ENCODE results near the gene NNAT. TPM values are rescaled to one million over a fixed set of nuclear protein-coding genes. Genes with fewer than 3 reads are reported as not detected.

The NNAT gene
- total RNA-seq, 1 donor from 2014 or later, result 0.40 TPM

DNA sequence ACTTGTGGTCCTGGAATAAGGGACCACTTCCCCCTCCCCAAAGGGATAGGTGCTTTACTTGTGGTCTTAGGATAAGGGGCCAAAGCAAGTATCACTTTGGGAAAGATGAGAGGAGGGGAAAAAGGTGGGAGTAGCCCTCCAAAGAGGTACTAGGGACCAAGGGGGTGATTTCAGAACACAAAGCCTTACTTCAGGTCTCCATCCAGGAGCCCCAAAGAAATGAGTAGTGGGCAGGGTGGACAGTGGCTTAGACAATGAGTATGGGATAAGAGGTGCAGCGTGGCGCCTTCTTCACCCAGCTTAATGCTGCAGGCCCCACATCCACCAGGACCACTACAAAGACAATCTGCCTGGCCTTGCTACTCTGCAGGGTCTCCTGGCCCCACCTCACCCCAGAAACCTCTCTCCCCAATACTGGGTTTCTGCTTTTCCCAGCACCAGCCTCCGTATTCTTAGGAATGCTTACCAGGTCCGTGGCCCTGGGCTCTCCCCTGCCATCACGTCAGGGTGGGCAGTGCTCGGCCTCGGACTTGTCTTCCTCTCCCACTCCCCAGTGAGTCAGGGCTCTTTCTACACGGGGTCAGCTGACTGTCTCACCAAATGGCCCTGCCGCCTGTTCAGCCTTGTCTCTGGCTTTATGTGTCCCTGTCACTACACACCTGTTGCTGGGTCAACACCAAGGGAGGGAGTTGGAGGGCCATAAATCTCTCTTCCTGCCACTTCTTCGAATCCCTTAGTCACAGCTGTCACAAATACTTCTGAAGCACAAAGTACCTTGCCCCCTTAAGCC lies 3.1 kb downstream of the NNAT start:
- intact Hi-C loops (cut with micrococcal nuclease), result no loop called here
- Mint-ChIP-seq H3K9me3 (no peaks in the 10 kb centered on the region), H3K36me3 (ENCODE audit: low read depth) (peaks cover 31% of the 10 kb centered on the region), H3K27me3 (no peaks in the 10 kb centered on the region), H3K27ac (peak overlapping the region; percentile 14), H3K4me1 (peaks cover 73% of the 10 kb centered on the region), H3K4me3 (peak overlapping the region; percentile 7)
- DNase-seq, result peak; percentile 10
- ATAC-seq (ENCODE audit: low read depth), result no peak
- POLR2A ChIA-PET, result no interaction called here
- CTCF ChIA-PET, result no interaction called here
- TF ChIP-seq, protein P1, sequence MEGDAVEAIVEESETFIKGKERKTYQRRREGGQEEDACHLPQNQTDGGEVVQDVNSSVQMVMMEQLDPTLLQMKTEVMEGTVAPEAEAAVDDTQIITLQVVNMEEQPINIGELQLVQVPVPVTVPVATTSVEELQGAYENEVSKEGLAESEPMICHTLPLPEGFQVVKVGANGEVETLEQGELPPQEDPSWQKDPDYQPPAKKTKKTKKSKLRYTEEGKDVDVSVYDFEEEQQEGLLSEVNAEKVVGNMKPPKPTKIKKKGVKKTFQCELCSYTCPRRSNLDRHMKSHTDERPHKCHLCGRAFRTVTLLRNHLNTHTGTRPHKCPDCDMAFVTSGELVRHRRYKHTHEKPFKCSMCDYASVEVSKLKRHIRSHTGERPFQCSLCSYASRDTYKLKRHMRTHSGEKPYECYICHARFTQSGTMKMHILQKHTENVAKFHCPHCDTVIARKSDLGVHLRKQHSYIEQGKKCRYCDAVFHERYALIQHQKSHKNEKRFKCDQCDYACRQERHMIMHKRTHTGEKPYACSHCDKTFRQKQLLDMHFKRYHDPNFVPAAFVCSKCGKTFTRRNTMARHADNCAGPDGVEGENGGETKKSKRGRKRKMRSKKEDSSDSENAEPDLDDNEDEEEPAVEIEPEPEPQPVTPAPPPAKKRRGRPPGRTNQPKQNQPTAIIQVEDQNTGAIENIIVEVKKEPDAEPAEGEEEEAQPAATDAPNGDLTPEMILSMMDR (IDR thresholded peaks at IDR 0.05), result no peak

GRCh38 chr20:37524859-37525708 lies 4.0 kb downstream of the NNAT start:
- TF ChIP-seq, protein P1 (IDR thresholded peaks at IDR 0.05), result no peak
- peaks cover 69% of the 10 kb centered on the region for H3K4me1 Mint-ChIP-seq

DNA sequence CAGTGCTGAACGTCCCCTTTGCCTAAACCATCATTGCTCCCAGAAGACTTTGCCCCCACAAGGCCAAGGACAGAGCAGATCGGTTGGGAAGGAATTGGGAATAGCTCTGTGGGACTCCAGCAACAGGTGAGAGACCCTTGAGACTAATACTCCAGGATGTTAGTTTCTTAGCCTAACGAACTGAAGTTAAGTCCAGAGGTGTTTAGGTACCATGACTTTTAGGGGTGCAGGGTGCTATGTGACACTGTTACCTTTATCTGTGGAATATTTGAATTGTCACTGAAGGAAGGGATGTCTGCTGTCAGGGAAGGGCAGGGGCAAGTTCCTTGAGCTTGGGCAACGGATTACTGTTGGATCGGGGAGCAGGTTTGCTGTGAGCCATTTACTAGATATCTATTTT lies 4.8 kb downstream of the NNAT start:
- intact Hi-C loops (cut with micrococcal nuclease), result loop anchor here (1.0 to 2.0 kb wide), 2 partner anchors 19 to 117 kb away; no protein-coding TSS in a partner anchor
- no peak for ATAC-seq (ENCODE audit: low read depth)
- H3K27ac Mint-ChIP-seq, result peak overlapping the region; percentile 55
- TF ChIP-seq, protein P1 (IDR thresholded peaks at IDR 0.05), result no peak
- ChIA-PET CTCF (interaction anchor here (0.6 to 1.2 kb wide), 3 partner anchors 8 to 1387 kb away, joined by 3 to 4 read pairs (median 3); no protein-coding TSS in a partner anchor), POLR2A (no interaction called here)
- peaks cover 62% of the 10 kb centered on the region for H3K4me1 Mint-ChIP-seq
- peak overlapping the region; percentile 93 for H3K4me3 Mint-ChIP-seq
- no peaks in the 10 kb centered on the region for H3K27me3 Mint-ChIP-seq
- H3K9me3 Mint-ChIP-seq, result no peaks in the 10 kb centered on the region
- H3K36me3 Mint-ChIP-seq (ENCODE audit: low read depth), result peaks cover 18% of the 10 kb centered on the region
- no peak for DNase-seq

More at GRCh38 chr20:37524859-37525708, 4.0 kb downstream of the NNAT start:
- DNase-seq, result peak; percentile 12
- CTCF ChIA-PET, result interaction anchor here (0.6 to 1.2 kb wide), 2 partner anchors 9 to 1387 kb away, joined by 3 to 4 read pairs; no protein-coding TSS in a partner anchor
- ATAC-seq (ENCODE audit: low read depth), result no peak
- intact Hi-C loops (cut with micrococcal nuclease), result no loop called here
- Mint-ChIP-seq H3K27ac (peak overlapping the region; percentile 55), H3K9me3 (no peaks in the 10 kb centered on the region), H3K27me3 (no peaks in the 10 kb centered on the region), H3K4me3 (peak overlapping the region; percentile 93), H3K36me3 (ENCODE audit: low read depth) (peaks cover 25% of the 10 kb centered on the region)
- POLR2A ChIA-PET, result no interaction called here

DNA sequence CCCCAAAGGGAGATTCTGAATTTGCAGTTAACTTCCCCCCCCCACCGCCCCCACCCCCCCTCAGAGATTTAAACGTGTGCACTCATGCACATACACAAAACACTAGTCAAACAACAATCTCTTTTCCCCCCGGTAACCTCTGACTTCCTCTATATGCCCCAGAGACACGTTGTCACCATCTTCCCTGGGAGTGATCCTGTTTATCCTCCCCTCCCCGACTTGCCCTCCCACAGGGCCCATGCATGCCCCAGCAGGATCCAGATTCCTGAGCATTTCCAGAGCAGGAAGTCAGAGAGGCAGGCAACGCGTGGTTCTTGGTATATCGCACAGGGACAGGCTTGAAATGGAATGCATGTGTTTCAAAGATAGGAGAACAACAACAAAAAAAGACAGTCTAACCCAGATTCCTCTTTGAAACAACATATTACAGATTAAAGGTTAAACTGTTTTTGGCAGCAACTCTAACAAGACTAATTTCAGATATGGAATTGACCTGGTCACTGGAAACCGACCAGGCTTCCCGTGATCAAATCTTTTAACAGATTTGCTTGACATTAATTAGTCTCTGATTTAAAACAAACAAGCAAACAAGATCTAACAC lies 5.3 kb downstream of the NNAT start:
- Mint-ChIP-seq H3K9me3 (no peaks in the 10 kb centered on the region), H3K27ac (peak overlapping the region; percentile 100), H3K27me3 (no peaks in the 10 kb centered on the region), H3K36me3 (ENCODE audit: low read depth) (peaks cover 17% of the 10 kb centered on the region), H3K4me1 (peaks cover 61% of the 10 kb centered on the region), H3K4me3 (peak overlapping the region; percentile 93)
- intact Hi-C loops (cut with micrococcal nuclease), result loop anchor here (1.0 to 2.0 kb wide), 2 partner anchors 20 to 117 kb away; no protein-coding TSS in a partner anchor
- ChIA-PET CTCF (interaction anchor here (1.1 kb wide), 1 partner anchor 249 kb away, joined by 3 read pairs; no protein-coding TSS in a partner anchor), POLR2A (interaction anchor here (0.6 to 0.9 kb wide), 2 partner anchors 104 to 297 kb away, joined by 3 to 5 read pairs; no protein-coding TSS in a partner anchor)
- TF ChIP-seq, protein P1 (IDR thresholded peaks at IDR 0.05), result no peak
- DNase-seq (no peak), ATAC-seq (ENCODE audit: low read depth) (peak; percentile 30)

Measured in activated B cell treated with CpG ODN at 0.5 μM for 24 hours (primary cell).